GM12801 (cell line): ENCODE results near the gene FPR1.

Experiments
- CTCF ChIP-seq: IDR thresholded peaks from one replicate; pipeline ENCODE4 v1.5.1; 2011; ENCODE audit warnings: control low read depth; ENCODE audit not compliant: insufficient read length; ENCODE audit errors: extremely low read depth

The FPR1 gene

DNA sequence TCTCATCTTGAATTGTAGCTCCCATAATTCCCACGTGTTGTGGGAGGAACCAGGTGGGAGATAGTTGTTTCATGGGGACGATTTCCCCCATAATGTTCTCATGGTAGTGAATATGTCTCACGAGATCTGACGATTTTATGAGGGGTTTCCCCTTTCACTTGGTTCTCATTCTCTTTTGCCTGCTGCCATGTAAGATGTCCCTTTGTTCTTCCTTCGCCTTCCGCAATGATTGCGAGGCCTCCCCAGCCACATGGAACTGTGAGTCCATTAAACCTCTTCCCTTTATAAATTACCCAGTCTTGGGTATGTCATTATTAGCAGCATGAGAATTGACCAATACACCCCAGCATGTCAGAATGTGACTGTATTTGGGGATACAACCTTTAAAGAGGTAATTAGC is 3.9 kb upstream of the FPR1 start:
- TF ChIP-seq CTCF, result no peak

- no peak for TF ChIP-seq CTCF
Measured at GRCh38 chr19:51754770-51755169, 3.1 kb upstream of the FPR1 start.

GRCh38 chr19:51754109-51754508 is 2.4 kb upstream of the FPR1 start:
- no peak for TF ChIP-seq CTCF

DNA sequence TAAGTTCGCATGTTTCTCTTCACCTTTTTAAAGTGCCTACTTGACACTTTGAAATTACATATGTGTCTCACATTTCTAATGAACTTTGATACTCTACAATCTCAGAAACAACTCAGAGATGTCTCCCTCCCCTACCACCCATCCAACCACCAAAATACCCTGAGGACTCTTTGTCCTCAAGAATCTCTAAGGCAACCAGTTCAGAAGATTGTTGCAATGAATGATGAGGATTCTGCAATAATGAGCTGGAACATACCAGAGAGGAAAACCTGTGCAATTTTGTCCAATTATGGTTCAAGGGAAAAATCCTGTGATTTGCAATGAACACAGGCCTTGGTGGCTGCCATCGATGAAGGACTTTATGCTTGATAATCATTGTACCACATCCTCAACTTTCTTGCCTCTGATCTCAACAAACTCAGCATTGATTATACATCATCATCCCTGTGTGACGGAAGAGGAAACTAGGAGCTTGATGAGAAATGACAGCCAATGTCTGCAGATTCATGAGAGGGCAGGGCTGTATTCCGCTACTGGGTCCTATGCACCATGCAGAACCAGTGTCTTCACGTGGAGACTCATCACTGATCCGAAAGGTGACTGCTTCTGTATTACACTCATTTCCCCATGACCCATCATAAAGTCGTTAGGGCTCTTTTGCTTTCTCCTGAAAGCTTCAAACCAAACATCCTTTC is 1.1 kb downstream of the FPR1 start:
- TF ChIP-seq CTCF, result no peak

DNA sequence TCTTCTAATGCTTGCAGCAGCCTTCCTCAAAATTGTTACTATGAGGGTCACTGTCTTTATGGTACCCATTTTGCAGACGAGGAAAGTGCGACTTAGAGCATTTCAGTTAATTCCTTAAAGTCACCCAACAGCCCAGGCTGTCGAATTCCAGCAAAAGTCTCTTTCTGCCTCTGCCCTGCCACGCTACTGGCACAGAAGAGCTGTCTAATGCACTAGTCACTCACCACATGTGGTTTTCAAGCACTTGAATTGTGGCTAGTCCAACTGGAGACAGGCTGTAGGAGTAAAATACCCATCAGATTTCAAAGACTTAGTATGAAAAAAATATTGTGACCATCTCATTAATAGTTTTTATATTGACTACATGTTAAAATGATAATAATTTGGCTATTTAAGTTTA is 1.7 kb downstream of the FPR1 start:
- no peak for TF ChIP-seq CTCF

DNA sequence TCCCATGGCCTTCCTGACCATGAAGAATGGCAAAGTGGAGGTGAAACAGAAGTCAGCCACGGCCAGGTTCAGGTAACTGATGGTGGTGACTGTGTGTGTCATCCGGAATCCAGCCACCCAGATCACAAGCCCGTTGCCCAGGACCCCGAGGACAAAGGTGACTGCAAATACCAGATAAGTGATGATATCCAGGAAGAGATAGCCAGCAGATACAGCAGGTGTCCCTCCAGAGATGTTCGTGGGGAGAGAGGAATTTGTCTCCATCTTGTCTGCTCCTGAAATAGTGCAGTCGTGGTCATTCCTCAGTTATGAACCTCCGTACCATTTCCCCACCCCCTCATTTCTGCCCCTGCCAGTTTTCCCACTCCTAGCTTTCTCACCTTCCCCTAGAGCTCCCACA is 4.9 kb downstream of the FPR1 start:
- TF ChIP-seq CTCF, result no peak

- TF ChIP-seq CTCF, result no peak
Measured at GRCh38 chr19:51743405-51743804, 8.3 kb downstream of the FPR1 start.
